C4-2B (cell line): ENCODE results near the gene NEDD4L.

Experiments
- CTCF ChIP-seq: fragments of 450-650 bp; conservative IDR thresholded peaks from 2 replicates; pipeline ENCODE4 v1.5.1; 2017; ENCODE audit warnings: mild to moderate bottlenecking
- ZFX ChIP-seq: fragments of 450-650 bp; IDR thresholded peaks from 2 replicates; pipeline ENCODE4 v1.6.1; 2017

- TF ChIP-seq CTCF (no peak), ZFX (no peak)
Measured at GRCh38 chr18:58373481-58373880, 329.5 kb downstream of the NEDD4L start.
